Neuron (in vitro differentiated cells): ENCODE measurements around the gene KCNH8.

Experiments used
- H2AFZ ChIP-seq: one replicate; pipeline ENCODE4 v1.6.1; 2013; ENCODE audit warnings: low read depth, mild to moderate bottlenecking, inconsistent platforms, low read length, moderate library complexity
- H3K27me3 ChIP-seq: one replicate; pipeline ENCODE4 v1.6.1; 2013; ENCODE audit warnings: low read length; ENCODE audit not compliant: insufficient read depth
- H3K36me3 ChIP-seq: one replicate; pipeline ENCODE4 v1.6.1; 2013; ENCODE audit warnings: low read length; ENCODE audit not compliant: insufficient read depth
- H3K4me1 ChIP-seq: one replicate; pipeline ENCODE4 v1.6.1; 2013; ENCODE audit warnings: low read length; ENCODE audit not compliant: insufficient read depth
- H3K4me3 ChIP-seq: 2 replicates; pipeline ENCODE4 v1.5.1; 2013; ENCODE audit warnings: mild to moderate bottlenecking, low read length, moderate library complexity
- H3K9me3 ChIP-seq: one replicate; pipeline ENCODE4 v1.6.1; 2013; ENCODE audit warnings: low read length

The KCNH8 gene

DNA sequence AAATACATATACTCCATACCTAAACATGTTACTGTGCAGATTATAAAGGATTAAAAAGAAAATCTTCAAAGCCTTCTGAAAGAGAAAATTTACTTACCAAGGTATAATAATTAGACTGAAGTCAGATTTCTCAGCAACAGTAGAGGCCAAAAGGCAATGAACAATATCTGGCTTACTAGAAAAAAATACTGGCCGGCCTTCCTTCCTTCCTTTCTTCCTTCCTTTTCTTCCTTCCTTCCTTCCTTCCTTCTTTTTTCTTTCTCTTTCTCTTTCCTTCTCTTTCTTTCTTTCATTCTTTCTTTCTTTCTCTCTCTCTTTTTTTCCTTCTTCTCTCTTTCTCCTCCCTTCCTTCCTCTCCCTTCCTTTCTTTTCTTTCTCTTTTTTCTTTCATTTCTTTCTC lies 209.6 kb downstream of the KCNH8 start:
- no peaks in the 10 kb centered on the region for H3K4me1 ChIP-seq
- no peak overlapping the region for H2AFZ ChIP-seq
- no peaks in the 10 kb centered on the region for H3K36me3 ChIP-seq
- no peak overlapping the region for H3K4me3 ChIP-seq
- no peaks in the 10 kb centered on the region for H3K27me3 ChIP-seq
- H3K9me3 ChIP-seq, result peaks cover 2% of the 10 kb centered on the region

DNA sequence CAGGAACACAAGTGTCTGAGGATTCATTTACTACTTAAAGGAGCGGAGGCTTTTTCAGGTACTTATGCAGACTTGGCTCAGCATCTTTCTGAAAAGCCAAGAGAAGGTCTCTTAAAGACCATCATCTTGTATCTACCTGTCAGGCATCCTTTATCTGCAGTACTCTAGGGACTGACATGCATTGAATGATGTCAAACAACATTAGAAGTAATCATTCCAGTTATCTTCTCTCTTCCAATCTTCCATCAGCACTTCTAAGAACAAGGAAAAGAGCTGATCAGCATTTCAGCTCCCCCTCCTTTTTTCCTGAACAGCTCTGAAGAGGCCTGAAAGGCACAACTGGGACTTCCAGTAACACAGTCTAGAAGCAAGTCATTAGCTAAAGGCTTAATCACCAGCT lies 214.8 kb downstream of the KCNH8 start:
- H3K27me3 ChIP-seq, result no peaks in the 10 kb centered on the region

DNA sequence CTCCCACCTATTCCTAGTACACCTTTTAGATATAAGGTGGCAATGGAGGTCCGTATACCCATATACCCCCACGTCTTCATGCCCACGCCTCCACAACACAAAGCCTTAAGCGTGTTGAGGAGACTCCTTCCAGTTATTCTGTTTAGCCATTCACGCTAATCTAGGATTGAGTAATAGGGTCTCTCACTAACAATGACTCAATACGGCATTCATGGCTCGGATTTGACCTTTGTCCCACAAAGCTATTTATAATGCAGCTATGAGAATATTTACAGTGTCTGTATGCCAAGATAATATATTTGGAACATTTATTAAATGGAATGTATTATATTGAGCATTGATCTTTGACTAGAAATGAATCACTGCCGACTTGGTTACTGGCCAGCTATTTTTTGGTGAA lies 215.8 kb downstream of the KCNH8 start:
- no peak overlapping the region for H3K4me3 ChIP-seq
- no peak overlapping the region for H2AFZ ChIP-seq
- H3K4me1 ChIP-seq, result no peaks in the 10 kb centered on the region

More for the DNA sequence above, 214.8 kb downstream of the KCNH8 start:
- Histone ChIP-seq H3K4me3 (no peak overlapping the region), H3K4me1 (no peaks in the 10 kb centered on the region), H2AFZ (no peak overlapping the region), H3K9me3 (no peaks in the 10 kb centered on the region), H3K36me3 (no peaks in the 10 kb centered on the region)

DNA sequence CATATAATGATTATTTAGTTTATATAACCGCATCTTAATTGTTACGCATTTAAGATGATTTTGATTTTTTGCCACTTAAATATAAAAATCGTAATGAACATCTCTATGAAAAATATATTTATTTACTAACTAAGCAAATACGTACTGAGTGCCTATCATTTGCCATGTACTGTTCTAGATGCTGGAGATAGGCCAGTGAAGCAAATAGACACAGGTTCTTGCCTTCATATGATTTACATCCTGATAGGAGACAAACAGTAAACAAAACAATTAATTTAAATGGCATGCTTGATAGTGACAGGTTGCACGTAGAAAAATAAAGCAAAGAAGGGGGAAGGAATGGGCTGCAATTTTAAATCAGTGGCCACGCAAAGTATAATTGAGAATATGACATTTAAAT lies 217.2 kb downstream of the KCNH8 start:
- no peaks in the 10 kb centered on the region for H3K27me3 ChIP-seq
- no peaks in the 10 kb centered on the region for H3K9me3 ChIP-seq
- H3K36me3 ChIP-seq, result no peaks in the 10 kb centered on the region
- no peak overlapping the region for H3K4me3 ChIP-seq
- no peak overlapping the region for H2AFZ ChIP-seq
- no peaks in the 10 kb centered on the region for H3K4me1 ChIP-seq

More for the DNA sequence above, 215.8 kb downstream of the KCNH8 start:
- H3K27me3 ChIP-seq, result no peaks in the 10 kb centered on the region
- no peaks in the 10 kb centered on the region for H3K36me3 ChIP-seq
- H3K9me3 ChIP-seq, result no peaks in the 10 kb centered on the region

DNA sequence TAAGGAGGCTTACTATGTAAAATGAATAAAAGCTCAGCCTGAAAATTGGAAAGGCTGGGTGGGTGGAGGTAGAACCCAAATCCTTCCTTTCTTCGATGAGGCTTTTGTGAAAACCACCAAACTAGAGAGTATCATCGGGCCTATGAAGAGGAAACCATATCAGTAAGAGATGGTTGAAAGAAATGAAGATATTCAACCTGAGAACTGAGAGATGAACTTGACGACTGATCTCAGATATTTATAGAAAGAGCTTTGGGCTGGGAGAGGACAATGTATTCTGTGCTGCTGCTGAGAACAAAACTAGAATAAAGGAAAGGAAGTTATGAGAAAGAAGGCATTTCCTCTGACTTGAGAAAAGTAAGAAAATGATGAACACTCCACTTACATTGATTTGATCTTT lies 236.6 kb downstream of the KCNH8 start:
- no peaks in the 10 kb centered on the region for H3K36me3 ChIP-seq
- no peak overlapping the region for H2AFZ ChIP-seq
- H3K4me3 ChIP-seq, result no peak overlapping the region

DNA sequence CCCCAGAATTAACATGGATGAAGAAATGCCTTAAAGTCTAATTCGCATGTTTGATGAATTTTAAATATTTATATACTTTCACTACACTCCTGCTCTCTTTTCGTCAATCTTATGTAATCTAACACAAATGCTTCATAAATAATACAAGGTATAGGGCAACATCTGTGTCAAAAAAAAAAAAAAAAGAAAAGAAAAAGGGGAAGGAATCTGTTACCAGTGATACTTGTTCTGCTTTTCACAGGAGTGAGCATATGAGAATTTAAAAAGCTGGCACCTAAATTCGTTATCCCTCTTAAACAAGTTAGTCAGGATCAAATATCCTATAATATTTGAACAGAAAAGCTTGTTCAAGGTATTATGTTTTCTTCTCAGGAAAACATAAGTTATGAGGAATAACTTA lies 243.8 kb downstream of the KCNH8 start:
- Histone ChIP-seq H2AFZ (no peak overlapping the region), H3K4me1 (no peaks in the 10 kb centered on the region), H3K36me3 (peaks cover 2% of the 10 kb centered on the region), H3K4me3 (no peak overlapping the region), H3K27me3 (no peaks in the 10 kb centered on the region), H3K9me3 (no peaks in the 10 kb centered on the region)

More for the DNA sequence above, 236.6 kb downstream of the KCNH8 start:
- H3K27me3 ChIP-seq, result no peaks in the 10 kb centered on the region
- peaks cover 3% of the 10 kb centered on the region for H3K9me3 ChIP-seq
- H3K4me1 ChIP-seq, result peaks cover 2% of the 10 kb centered on the region

DNA sequence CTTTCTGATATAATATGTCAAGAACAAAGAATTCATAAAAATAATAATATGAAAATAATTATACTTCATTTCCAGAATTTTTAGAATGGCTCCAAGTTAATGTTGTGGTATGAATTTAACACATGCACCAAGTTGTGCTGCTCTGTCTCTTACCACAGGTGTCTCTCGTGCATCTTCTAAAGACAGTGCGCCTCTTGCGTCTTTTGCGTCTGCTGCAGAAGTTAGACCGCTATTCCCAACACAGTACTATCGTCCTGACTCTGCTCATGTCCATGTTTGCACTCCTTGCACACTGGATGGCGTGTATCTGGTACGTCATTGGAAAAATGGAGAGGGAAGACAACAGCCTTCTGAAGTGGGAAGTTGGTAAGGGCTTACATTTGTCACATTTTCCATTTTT lies 246.6 kb downstream of the KCNH8 start:
- H3K9me3 ChIP-seq, result no peaks in the 10 kb centered on the region
- no peak overlapping the region for H2AFZ ChIP-seq
- H3K4me3 ChIP-seq, result no peak overlapping the region
- H3K27me3 ChIP-seq, result no peaks in the 10 kb centered on the region
- H3K4me1 ChIP-seq, result peaks cover 2% of the 10 kb centered on the region
- peaks cover 2% of the 10 kb centered on the region for H3K36me3 ChIP-seq

DNA sequence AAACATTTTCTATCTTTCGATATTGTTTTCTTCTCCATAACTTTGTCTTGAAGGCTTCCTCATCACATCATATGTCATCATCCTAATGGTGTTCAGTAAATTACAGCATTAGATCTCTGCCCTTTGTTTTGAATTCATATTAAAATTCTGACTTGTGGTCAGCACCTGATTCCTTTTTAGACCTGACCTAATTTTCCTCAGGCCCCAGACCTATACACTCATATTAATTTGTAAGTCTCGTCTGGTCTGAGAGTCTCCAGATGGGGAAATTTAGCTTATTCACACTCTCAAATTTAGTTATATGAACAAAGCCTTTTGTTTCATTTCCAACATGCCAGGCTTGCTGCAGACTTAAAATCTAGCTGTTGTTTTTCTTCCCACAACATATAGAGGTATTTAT lies 248.4 kb downstream of the KCNH8 start:
- Histone ChIP-seq H3K27me3 (no peaks in the 10 kb centered on the region), H2AFZ (no peak overlapping the region), H3K9me3 (no peaks in the 10 kb centered on the region), H3K4me1 (peaks cover 2% of the 10 kb centered on the region), H3K4me3 (no peak overlapping the region), H3K36me3 (peaks cover 2% of the 10 kb centered on the region)

DNA sequence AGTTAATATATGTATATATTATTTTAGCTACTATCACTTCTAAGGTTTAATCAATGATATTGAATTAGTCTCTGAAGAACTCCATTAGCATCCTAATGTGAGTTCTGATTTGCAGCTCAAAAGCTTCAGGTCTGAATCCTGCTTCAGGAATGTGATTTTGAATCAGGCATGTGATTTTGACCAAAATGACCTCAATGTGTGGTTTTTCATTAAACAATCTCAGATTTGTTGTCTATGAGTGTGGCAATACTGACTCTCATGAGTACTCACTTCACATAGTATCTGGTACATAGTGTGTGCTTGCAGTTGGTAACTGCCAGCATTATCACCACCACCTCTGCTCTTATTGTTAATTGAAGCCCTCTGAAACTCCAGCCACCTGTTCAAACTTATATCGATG lies 251.0 kb downstream of the KCNH8 start:
- H3K27me3 ChIP-seq, result no peaks in the 10 kb centered on the region
- no peaks in the 10 kb centered on the region for H3K9me3 ChIP-seq
- H2AFZ ChIP-seq, result no peak overlapping the region
- peaks cover 2% of the 10 kb centered on the region for H3K4me1 ChIP-seq
- H3K36me3 ChIP-seq, result peaks cover 2% of the 10 kb centered on the region
- H3K4me3 ChIP-seq, result no peak overlapping the region

DNA sequence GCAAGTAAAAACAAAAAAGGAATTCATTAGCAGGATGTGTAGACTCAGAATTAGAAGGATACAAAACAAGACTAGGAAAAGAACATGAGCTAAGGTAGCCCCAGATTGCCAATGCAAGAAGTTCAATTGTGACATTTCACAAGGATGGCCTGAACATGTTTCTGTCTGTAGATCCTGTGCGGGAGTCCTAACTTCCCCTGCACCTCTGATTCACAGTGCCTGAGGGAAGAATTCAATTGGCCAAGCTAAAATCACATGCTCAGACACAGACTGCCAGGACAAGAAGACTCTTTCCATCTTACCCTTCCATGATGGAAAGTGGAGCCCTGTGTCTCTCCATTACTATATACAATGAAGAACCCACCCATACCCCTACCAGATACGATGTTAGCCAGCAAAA lies 251.5 kb downstream of the KCNH8 start:
- peaks cover 2% of the 10 kb centered on the region for H3K4me1 ChIP-seq
- H3K36me3 ChIP-seq, result peaks cover 2% of the 10 kb centered on the region
- H3K9me3 ChIP-seq, result no peaks in the 10 kb centered on the region
- no peak overlapping the region for H3K4me3 ChIP-seq
- H2AFZ ChIP-seq, result no peak overlapping the region
- H3K27me3 ChIP-seq, result no peaks in the 10 kb centered on the region

DNA sequence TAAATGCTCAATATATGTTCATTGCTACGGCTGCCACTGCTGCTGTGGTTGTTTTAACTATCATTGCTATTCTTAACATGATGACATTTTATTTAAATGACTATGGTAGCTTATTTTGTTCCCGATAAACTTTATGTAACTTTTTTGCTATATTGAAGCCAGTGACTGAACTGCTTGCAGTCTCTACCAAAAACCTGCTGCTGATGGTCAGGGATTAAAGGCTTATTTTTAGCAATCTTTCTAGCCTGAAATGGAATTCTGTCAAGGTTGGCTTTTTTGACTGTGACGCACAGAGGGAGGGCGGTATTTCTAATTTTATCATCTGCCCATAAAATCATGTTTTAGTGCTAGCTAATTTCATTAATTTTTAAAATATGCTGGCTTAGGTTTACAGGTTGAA lies 271.8 kb downstream of the KCNH8 start:
- H2AFZ ChIP-seq, result no peak overlapping the region
- no peaks in the 10 kb centered on the region for H3K27me3 ChIP-seq
- no peaks in the 10 kb centered on the region for H3K9me3 ChIP-seq
- H3K36me3 ChIP-seq, result no peaks in the 10 kb centered on the region
- H3K4me3 ChIP-seq, result no peak overlapping the region
- H3K4me1 ChIP-seq, result no peaks in the 10 kb centered on the region

DNA sequence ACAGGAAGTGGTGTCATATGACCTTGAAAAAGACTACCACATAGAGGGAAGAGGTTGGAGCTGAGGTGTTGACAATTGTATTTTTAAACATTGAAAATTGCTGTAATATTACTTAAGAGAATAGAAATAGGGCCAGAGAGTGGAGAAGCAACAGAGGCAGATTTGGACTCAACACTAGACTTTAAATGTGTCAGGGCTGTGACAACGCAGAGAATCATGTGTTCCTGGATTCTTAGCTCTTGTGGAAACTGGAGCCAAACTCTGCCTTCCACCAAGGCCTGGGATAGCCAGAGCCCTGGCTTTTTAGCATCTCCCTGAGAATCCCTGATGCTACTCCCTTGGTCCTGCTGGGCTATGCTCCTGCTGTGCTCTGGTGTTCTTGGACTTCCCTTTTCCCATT lies 277.5 kb downstream of the KCNH8 start:
- Histone ChIP-seq H3K36me3 (no peaks in the 10 kb centered on the region), H3K4me1 (no peaks in the 10 kb centered on the region), H2AFZ (no peak overlapping the region), H3K27me3 (no peaks in the 10 kb centered on the region), H3K9me3 (peaks cover 2% of the 10 kb centered on the region), H3K4me3 (no peak overlapping the region)

DNA sequence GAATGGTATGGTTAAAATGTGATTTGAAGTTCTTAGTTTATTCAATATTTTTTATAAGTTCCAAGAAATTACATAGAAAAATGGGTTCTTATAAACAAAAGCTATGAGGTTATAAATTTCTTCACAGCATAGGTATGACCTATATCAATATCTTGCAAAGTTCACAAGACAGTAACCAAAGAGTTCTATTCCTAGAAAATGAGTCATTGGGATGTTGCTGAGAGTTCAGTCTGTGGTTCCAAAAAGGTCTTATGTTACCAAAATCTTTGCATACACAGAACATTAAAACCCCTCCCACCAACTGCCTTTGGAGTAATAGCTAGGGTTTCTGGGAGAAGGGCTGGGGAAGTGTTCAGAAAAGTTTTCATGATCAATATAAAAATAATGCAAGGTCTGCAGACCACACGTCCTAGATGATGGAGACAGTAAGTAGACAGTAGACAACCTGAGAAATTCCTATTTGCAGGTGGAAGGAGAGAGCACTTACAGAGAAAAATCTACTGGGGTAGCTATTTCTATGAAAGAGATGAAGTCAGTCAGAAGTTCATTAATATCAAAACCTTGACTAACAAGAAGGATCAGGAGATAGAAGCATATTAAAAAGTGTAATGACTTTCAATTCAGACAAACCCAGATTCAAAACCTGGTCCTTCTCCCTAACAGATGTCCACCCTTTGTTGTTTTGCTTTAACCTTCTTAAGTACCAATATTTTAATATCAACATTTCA lies 279.3 kb downstream of the KCNH8 start:
- Histone ChIP-seq H3K27me3 (no peaks in the 10 kb centered on the region), H2AFZ (no peak overlapping the region), H3K9me3 (peaks cover 3% of the 10 kb centered on the region), H3K4me3 (no peak overlapping the region), H3K4me1 (no peaks in the 10 kb centered on the region), H3K36me3 (no peaks in the 10 kb centered on the region)

DNA sequence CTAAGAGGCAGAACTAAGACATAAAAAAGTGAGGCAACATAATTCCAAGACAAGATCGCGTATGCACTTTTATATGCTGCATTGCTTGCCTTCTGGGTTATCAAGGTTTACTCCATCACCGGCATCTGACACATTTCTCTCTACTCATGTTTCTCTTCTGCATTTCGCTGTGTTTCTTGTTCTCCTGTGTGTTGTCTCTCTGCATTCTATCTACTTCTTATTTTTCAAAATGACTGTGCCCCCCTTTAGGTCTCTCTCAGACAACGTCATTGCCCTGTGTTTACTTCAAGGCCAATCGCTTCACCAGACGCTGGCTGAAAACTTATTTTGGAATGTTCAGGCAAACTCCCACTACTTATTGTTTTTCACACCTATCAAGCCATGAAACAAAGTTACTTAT lies 280.4 kb downstream of the KCNH8 start:
- Histone ChIP-seq H3K27me3 (no peaks in the 10 kb centered on the region), H3K36me3 (no peaks in the 10 kb centered on the region), H3K9me3 (peaks cover 3% of the 10 kb centered on the region), H3K4me3 (no peak overlapping the region), H2AFZ (no peak overlapping the region), H3K4me1 (no peaks in the 10 kb centered on the region)
